ENCODE data around the gene GET3. TPM values are rescaled to one million over a fixed set of nuclear protein-coding genes. Genes with fewer than 3 reads are reported as not detected.

GET3 gene
- total RNA-seq = 10 to 100 TPM; 52.6 to 85.1 (median 70.5) TPM

- TF ChIP-seq POLR2A (IDR thresholded peaks at IDR 0.05) = no peak
- TF ChIP-seq, protein P1, sequence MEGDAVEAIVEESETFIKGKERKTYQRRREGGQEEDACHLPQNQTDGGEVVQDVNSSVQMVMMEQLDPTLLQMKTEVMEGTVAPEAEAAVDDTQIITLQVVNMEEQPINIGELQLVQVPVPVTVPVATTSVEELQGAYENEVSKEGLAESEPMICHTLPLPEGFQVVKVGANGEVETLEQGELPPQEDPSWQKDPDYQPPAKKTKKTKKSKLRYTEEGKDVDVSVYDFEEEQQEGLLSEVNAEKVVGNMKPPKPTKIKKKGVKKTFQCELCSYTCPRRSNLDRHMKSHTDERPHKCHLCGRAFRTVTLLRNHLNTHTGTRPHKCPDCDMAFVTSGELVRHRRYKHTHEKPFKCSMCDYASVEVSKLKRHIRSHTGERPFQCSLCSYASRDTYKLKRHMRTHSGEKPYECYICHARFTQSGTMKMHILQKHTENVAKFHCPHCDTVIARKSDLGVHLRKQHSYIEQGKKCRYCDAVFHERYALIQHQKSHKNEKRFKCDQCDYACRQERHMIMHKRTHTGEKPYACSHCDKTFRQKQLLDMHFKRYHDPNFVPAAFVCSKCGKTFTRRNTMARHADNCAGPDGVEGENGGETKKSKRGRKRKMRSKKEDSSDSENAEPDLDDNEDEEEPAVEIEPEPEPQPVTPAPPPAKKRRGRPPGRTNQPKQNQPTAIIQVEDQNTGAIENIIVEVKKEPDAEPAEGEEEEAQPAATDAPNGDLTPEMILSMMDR (IDR thresholded peaks at IDR 0.05 in 4 of 5, conservative IDR thresholded peaks at IDR 0.05 in 1 of 5) = peak in 1 of 5 experiments; percentile 41
- Histone ChIP-seq H3K36me3 (peaks cover 0 to 38% of the 10 kb centered on the region in 2 donors), H3K4me3 (peak within 1 kb of the TSS; percentile 76 to 95 (median 88)), H3K27ac (peak within 1 kb of the TSS; percentile 81 to 93 (median 86)), H3K4me1 (peaks cover 29 to 35% of the 10 kb centered on the region in 2 donors), H3K27me3 (no peaks in the 10 kb centered on the region), H3K9me3 (no peaks in the 10 kb centered on the region)
- DNase-seq (peak; percentile 93 to 95), ATAC-seq (peak; percentile 93 to 94)
- in situ Hi-C loops (cut with MboI; ENCODE audit: low sequenced_read_pairs in 4 of 4) = no loop called here
- intact Hi-C loops (cut with DNase I; ENCODE audit: low total_unique reads) = loop anchor here (1.0 to 10.0 kb wide), 2 partner anchors 127 to 378 kb away; partner anchors contain the start of genes NACC1, TRMT1, ZNF490 and ZNF791
These were observed at the start of gene GET3 for GRCh38 chr19:12736995-12737834. TSS of gene GET3 (plus strand) at chr19:12737497. CDS start at chr19:12737506, 9 bp downstream.

DNA sequence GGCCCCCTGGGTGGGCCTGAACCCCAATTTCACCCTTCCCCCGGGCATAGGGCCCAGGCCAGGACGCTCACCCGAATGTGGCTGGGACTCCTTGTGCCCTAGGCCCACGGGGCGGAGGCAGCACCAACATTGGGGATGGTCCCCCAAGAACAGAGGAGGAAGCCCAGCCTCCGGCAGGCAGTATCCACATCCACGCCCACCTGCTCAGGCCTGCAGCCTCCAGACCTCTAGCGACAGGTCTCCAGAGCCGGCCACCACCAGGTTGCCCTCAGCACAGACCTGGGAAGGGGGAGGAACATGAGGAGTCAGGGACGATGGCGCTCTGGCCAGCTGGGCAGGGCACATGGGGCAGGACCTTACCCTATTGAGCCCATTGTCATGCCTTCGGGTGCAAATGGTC lies 48.3 kb upstream of the GET3 start:
- TF ChIP-seq, protein P1 (IDR thresholded peaks at IDR 0.05 in 4 of 5, conservative IDR thresholded peaks at IDR 0.05 in 1 of 5) = no peak
- TF ChIP-seq POLR2A (IDR thresholded peaks at IDR 0.05) = no peak
- ATAC-seq = no peak
- Histone ChIP-seq H3K36me3 (no peaks in the 10 kb centered on the region), H3K4me1 (no peaks in the 10 kb centered on the region), H3K27me3 (no peaks in the 10 kb centered on the region), H3K27ac (no peak overlapping the region), H3K9me3 (no peaks in the 10 kb centered on the region), H3K4me3 (no peak overlapping the region)
- intact Hi-C loops (cut with DNase I; ENCODE audit: low total_unique reads) (no loop called here), in situ Hi-C loops (cut with MboI; ENCODE audit: low sequenced_read_pairs in 4 of 4) (no loop called here)
- DNase-seq = no peak

GRCh38 chr19:12689581-12690216 lies 47.6 kb upstream of the GET3 start:
- H3K4me1 ChIP-seq = no peaks in the 10 kb centered on the region
- H3K36me3 ChIP-seq = no peaks in the 10 kb centered on the region
- H3K9me3 ChIP-seq = no peaks in the 10 kb centered on the region
- H3K27me3 ChIP-seq = no peaks in the 10 kb centered on the region
- H3K27ac ChIP-seq = no peak overlapping the region
- DNase-seq (no peak), ATAC-seq (no peak)
- in situ Hi-C loops (cut with MboI; ENCODE audit: low sequenced_read_pairs in 4 of 4) (no loop called here), intact Hi-C loops (cut with DNase I; ENCODE audit: low total_unique reads) (no loop called here)
- TF ChIP-seq, protein P1 (IDR thresholded peaks at IDR 0.05 in 4 of 5, conservative IDR thresholded peaks at IDR 0.05 in 1 of 5) = no peak
- TF ChIP-seq POLR2A (IDR thresholded peaks at IDR 0.05) = no peak
- no peak overlapping the region for H3K4me3 ChIP-seq

GRCh38 chr19:12692960-12693359 lies 44.3 kb upstream of the GET3 start:
- H3K9me3 ChIP-seq = no peaks in the 10 kb centered on the region
- in situ Hi-C loops (cut with MboI; ENCODE audit: low sequenced_read_pairs in 4 of 4) (no loop called here), intact Hi-C loops (cut with DNase I; ENCODE audit: low total_unique reads) (no loop called here)
- no peak for TF ChIP-seq POLR2A (IDR thresholded peaks at IDR 0.05)
- TF ChIP-seq, protein P1 (IDR thresholded peaks at IDR 0.05 in 4 of 5, conservative IDR thresholded peaks at IDR 0.05 in 1 of 5) = no peak
- H3K4me3 ChIP-seq = no peak overlapping the region
- H3K27me3 ChIP-seq = no peaks in the 10 kb centered on the region
- no peak overlapping the region for H3K27ac ChIP-seq
- peaks cover 9 to 16% of the 10 kb centered on the region in 2 donors for H3K4me1 ChIP-seq
- ATAC-seq (no peak), DNase-seq (no peak)
- H3K36me3 ChIP-seq = no peaks in the 10 kb centered on the region
